ENCODE data around the gene CDC42BPA.

DNA sequence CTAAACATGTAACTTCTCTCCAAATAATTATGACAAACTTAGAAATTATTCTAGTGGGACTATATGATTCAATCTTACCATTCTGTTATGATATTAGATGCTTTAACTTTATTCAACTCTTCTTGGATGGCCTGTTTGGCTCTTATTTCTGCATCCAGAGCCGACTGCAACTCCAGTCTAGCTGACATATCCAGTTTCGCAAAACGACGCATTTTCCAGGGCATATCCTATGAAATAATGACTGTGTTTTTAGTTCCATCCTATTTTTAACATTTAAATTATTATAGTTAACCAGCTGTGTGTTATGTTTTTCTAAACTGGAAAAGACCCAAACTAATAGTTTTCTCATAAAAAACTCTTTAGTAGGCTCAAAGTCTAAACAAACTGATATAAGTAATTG is 244.5 kb downstream of the CDC42BPA start:
- TF ChIP-seq, protein P1, sequence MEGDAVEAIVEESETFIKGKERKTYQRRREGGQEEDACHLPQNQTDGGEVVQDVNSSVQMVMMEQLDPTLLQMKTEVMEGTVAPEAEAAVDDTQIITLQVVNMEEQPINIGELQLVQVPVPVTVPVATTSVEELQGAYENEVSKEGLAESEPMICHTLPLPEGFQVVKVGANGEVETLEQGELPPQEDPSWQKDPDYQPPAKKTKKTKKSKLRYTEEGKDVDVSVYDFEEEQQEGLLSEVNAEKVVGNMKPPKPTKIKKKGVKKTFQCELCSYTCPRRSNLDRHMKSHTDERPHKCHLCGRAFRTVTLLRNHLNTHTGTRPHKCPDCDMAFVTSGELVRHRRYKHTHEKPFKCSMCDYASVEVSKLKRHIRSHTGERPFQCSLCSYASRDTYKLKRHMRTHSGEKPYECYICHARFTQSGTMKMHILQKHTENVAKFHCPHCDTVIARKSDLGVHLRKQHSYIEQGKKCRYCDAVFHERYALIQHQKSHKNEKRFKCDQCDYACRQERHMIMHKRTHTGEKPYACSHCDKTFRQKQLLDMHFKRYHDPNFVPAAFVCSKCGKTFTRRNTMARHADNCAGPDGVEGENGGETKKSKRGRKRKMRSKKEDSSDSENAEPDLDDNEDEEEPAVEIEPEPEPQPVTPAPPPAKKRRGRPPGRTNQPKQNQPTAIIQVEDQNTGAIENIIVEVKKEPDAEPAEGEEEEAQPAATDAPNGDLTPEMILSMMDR (IDR thresholded peaks at IDR 0.05), result no peak
- TF ChIP-seq EP300 (IDR thresholded peaks at IDR 0.05), result no peak
- TF ChIP-seq, protein P2, sequence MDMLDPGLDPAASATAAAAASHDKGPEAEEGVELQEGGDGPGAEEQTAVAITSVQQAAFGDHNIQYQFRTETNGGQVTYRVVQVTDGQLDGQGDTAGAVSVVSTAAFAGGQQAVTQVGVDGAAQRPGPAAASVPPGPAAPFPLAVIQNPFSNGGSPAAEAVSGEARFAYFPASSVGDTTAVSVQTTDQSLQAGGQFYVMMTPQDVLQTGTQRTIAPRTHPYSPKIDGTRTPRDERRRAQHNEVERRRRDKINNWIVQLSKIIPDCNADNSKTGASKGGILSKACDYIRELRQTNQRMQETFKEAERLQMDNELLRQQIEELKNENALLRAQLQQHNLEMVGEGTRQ (IDR thresholded peaks at IDR 0.05), result no peak
- TF ChIP-seq POLR2A (IDR thresholded peaks at IDR 0.05; ENCODE audit: low read length), result no peak
- TF ChIP-seq, protein P3, sequence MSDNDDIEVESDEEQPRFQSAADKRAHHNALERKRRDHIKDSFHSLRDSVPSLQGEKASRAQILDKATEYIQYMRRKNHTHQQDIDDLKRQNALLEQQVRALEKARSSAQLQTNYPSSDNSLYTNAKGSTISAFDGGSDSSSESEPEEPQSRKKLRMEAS (IDR thresholded peaks at IDR 0.05), result no peak
- no peak for TF ChIP-seq MAFK (IDR thresholded peaks at IDR 0.05; ENCODE audit: partially characterized antibody)
- TF ChIP-seq KDM1A (IDR thresholded peaks at IDR 0.05; ENCODE audit: low read depth), result no peak
- no peak for TF ChIP-seq POLR2AphosphoS2 (conservative IDR thresholded peaks at IDR 0.05; ENCODE audit: low read length)
- TF ChIP-seq RCOR1 (IDR thresholded peaks at IDR 0.05; ENCODE audit: low read depth, low read length), result no peak
- TF ChIP-seq CHD2 (IDR thresholded peaks at IDR 0.05; ENCODE audit: low read length, partially characterized antibody), result no peak
- no peak for TF ChIP-seq NFE2L2 (conservative IDR thresholded peaks at IDR 0.05; ENCODE audit: low read length)
- TF ChIP-seq CEBPB (IDR thresholded peaks at IDR 0.05), result no peak
